HepG2 (cell line): ENCODE measurements around the gene HIBADH. TPM values are rescaled to one million over a fixed set of nuclear protein-coding genes. Genes with fewer than 3 reads are reported as not detected.

ENCODE experiments used
- ATAC-seq: fragments of 200-7000 bp; cut with Tn5 transposase; 3 replicates; pipeline ENCODE4 v1.9.1; 2020; ENCODE audit warnings: mild to moderate bottlenecking, moderate library complexity
- Bru-seq: library from RNA; stranded (reverse); fragments of 400-500 nt; gene quantifications from one replicate; lab custom pipeline; 2021; lab: Mats Ljungman, UMichigan
- BruChase-seq, 2 experiments: library from RNA; stranded (reverse); fragments of 400-500 nt; gene quantifications; one replicate each; lab custom pipeline; 2021; lab: Mats Ljungman, UMichigan
- BruUV-seq: library from RNA; stranded (reverse); fragments of 400-500 nt; replicated peaks from 2 replicates; lab custom pipeline; 2021; lab: Mats Ljungman, UMichigan
- CTCF ChIA-PET: fragments of 300-600 bp; formaldehyde crosslinking; extraction: SDS; loops from one replicate; lab custom pipeline; 2021; ENCODE audit warnings: low total read pairs, inconsistent platforms, low intra/inter-chr PET ratio; lab: Yijun Ruan, JAX
- POLR2A ChIA-PET: fragments of 350-600 bp; sonication (Branson Sonifier 250); formaldehyde crosslinking; loops from one replicate; lab custom pipeline; 2020; ENCODE audit warnings: antibody characterized with exemption, inconsistent platforms; lab: Yijun Ruan, JAX
- DNase-seq: peaks from one replicate; pipeline ENCODE4 v3.0.0-alpha.2; 2015; ENCODE audit warnings: low spot score
- FAIRE-seq: peaks from 3 replicates; lab custom pipeline; 2011; peaks lifted over from hg19 to GRCh38; lab: Jason Lieb, UNC
- H2AFZ ChIP-seq: one replicate; pipeline ENCODE4 v1.6.1; 2011; ENCODE audit warnings: low read length, inconsistent platforms
- H3K27ac ChIP-seq: fragments of 300-600 bp; 3 replicates; pipeline ENCODE4 v1.8.0; 2011; ENCODE audit warnings: mixed run types, mild to moderate bottlenecking, mixed read lengths, low read length, inconsistent platforms; ENCODE audit not compliant: insufficient read depth; ENCODE audit errors: extremely low read length
- H3K27me3 ChIP-seq, 2 experiments: fragments of 200-600 bp in 1 of 2; 2 replicates in 1 of 2; 3 replicates in 1 of 2; pipeline versions ENCODE4 v1.6.0 to v1.8.0; 2011; ENCODE audit warnings: low read length in 2 of 2, mild to moderate bottlenecking in 2 of 2, moderate library complexity in 2 of 2, inconsistent platforms in 1 of 2; ENCODE audit not compliant: insufficient read depth in 2 of 2, control insufficient read depth in 1 of 2
- H3K36me3 ChIP-seq, 2 experiments: fragments of 200-600 bp in 1 of 2; replicated peaks in 1 of 2; 2 replicates in 1 of 2; 3 replicates in 1 of 2; pipeline versions ENCODE4 v1.5.1 to v1.8.0; 2011; ENCODE audit warnings: low read length in 2 of 2, inconsistent platforms in 1 of 2; ENCODE audit not compliant: insufficient read depth in 2 of 2, control insufficient read depth in 1 of 2
- H3K4me1 ChIP-seq: 2 replicates; pipeline ENCODE4 v1.5.1; 2012; ENCODE audit warnings: low read length, inconsistent platforms; ENCODE audit not compliant: insufficient read depth
- H3K4me2 ChIP-seq: 2 replicates; pipeline ENCODE4 v1.6.0; 2011; ENCODE audit warnings: low read depth, low read length, inconsistent platforms
- H3K4me3 ChIP-seq, 3 experiments: fragments of 200-600 bp in 1 of 3; sonication (generic), shearing (Covaris generic) in 1 of 3; replicated peaks in 1 of 3; 2 replicates each; pipeline ENCODE4 v1.5.1; 2011 to 2016; ENCODE audit warnings: low read length in 3 of 3, inconsistent platforms in 2 of 3, low read depth in 2 of 3, mild to moderate bottlenecking in 2 of 3, control low read depth in 1 of 3, mixed read lengths in 1 of 3; ENCODE audit not compliant: insufficient read depth in 1 of 3
- H3K79me2 ChIP-seq: one replicate; pipeline ENCODE4 v1.6.1; 2011; ENCODE audit warnings: low read length, inconsistent platforms; ENCODE audit not compliant: insufficient read depth
- H3K9ac ChIP-seq: 2 replicates; pipeline ENCODE4 v1.6.0; 2011; ENCODE audit warnings: mild to moderate bottlenecking, low read depth, low read length, inconsistent platforms; ENCODE audit not compliant: insufficient read depth
- H3K9me3 ChIP-seq: 2 replicates; pipeline ENCODE4 v1.5.1; 2012; ENCODE audit warnings: mild to moderate bottlenecking, low read length
- H4K20me1 ChIP-seq: 2 replicates; pipeline ENCODE4 v1.6.0; 2011; ENCODE audit warnings: inconsistent platforms, mild to moderate bottlenecking, low read length, moderate library complexity; ENCODE audit not compliant: insufficient read depth
- HNF4A ChIP-seq: sonication (generic); formaldehyde crosslinking; IDR thresholded peaks from 2 replicates; pipeline ENCODE4 v1.4.0; 2020; ENCODE audit warnings: missing genetic modification reagents
- NR2F1 ChIP-seq, 2 experiments: fragments of 450-650 bp in 1 of 2; formaldehyde crosslinking in 1 of 2; IDR thresholded peaks; 2 replicates each; pipeline versions ENCODE4 v1.5.0 to v1.6.1; 2016 to 2020; ENCODE audit warnings: mild to moderate bottlenecking in 1 of 2, missing compliant biosample characterization in 1 of 2, missing genetic modification reagents in 1 of 2, moderate library complexity in 1 of 2
- PBX3 ChIP-seq: sonication (generic); formaldehyde crosslinking; IDR thresholded peaks from 2 replicates; pipeline ENCODE4 v1.8.1; 2023; ENCODE audit warnings: missing genetic modification reagents, inconsistent platforms, borderline replicate concordance
- TCF7L2 ChIP-seq: IDR thresholded peaks from 2 replicates; pipeline ENCODE4 v1.6.1; 2011; ENCODE audit warnings: mild to moderate bottlenecking, low read depth, low read length, moderate library complexity
- THYN1 ChIP-seq: sonication (generic); formaldehyde crosslinking; IDR thresholded peaks from 2 replicates; pipeline ENCODE4 v1.8.1; 2023; ENCODE audit warnings: low read depth, mild to moderate bottlenecking, moderate library complexity, missing genetic modification reagents, borderline replicate concordance
- ZFP82 ChIP-seq: sonication (generic); formaldehyde crosslinking; IDR thresholded peaks from 2 replicates; pipeline ENCODE4 v1.5.1; 2020; ENCODE audit warnings: mild to moderate bottlenecking, missing genetic modification reagents, borderline replicate concordance
- ZZZ3 ChIP-seq: sonication (generic); formaldehyde crosslinking; IDR thresholded peaks from 2 replicates; pipeline ENCODE4 v1.4.0; 2020; ENCODE audit warnings: missing genetic modification reagents, mild to moderate bottlenecking, borderline replicate concordance
- WGBS: methylation state at CpG from one replicate; pipeline ENCODE4 v1.1.6; 2017; ENCODE audit warnings: low lambda C conversion rate; 5-methylcytosine and 5-hydroxymethylcytosine counted together
- in situ Hi-C: cut with HindIII; loops from 2 replicates; pipeline ENCODE4 v1.10.0; 2017; ENCODE audit warnings: low pct_unique_long_range_greater_than_20kb; ENCODE audit not compliant: extremely low pct_ligation_motif_present
- intact Hi-C: fragments of 100-400 bp; cut with micrococcal nuclease; formaldehyde crosslinking; loops from one replicate; pipeline ENCODE4 v1.10.0; 2022; ENCODE audit not compliant: unreplicated experiment
- long read RNA-seq, 2 experiments: library from RNA in 1 of 2; library from polyadenylated mRNA in 1 of 2; stranded (forward) in 1 of 2; unstranded in 1 of 2; transcript quantifications; one replicate each; pipeline ENCODE4 v2.0.0, GENCODE V29; 2019 to 2022
- polyA minus RNA-seq, 3 experiments: library from RNA; depleted of rRNA, polyadenylated mRNA; stranded (reverse); fragments of >200 nt; gene quantifications; 2 replicates each; pipeline ENCODE4 v1.2.3, GENCODE V29; 2011; ENCODE audit warnings: low replicate concordance in 1 of 3
- polyA plus RNA-seq, 8 experiments: library from polyadenylated mRNA; depleted of rRNA in 3 of 8; stranded (reverse) in 7 of 8; unstranded in 1 of 8; fragments of >200 nt; fragmentation: Illumina TruSeq in 4 of 8; extraction: Trizol in 4 of 8; gene quantifications; 2 replicates each; pipeline versions ENCODE4 v1.2.1 to v1.2.3, GENCODE V29; 2011 to 2016; ENCODE audit warnings: low read depth in 4 of 8, missing spikeins in 1 of 8, mixed read lengths in 1 of 8; ENCODE audit not compliant: insufficient read depth in 1 of 8
- total RNA-seq, 5 experiments: library from RNA; depleted of rRNA; stranded (reverse); fragments of >200 nt; fragmentation: Illumina TruSeq; extraction: Trizol; gene quantifications; 2 replicates each; pipeline ENCODE4 v1.2.3, GENCODE V29; 2016; ENCODE audit warnings: low read depth in 1 of 5
- TF ChIP-seq, protein P1 (sequence below): sonication (generic); formaldehyde crosslinking; IDR thresholded peaks from 2 replicates; pipeline ENCODE4 v1.5.0; 2020; ENCODE audit warnings: mild to moderate bottlenecking, missing genetic modification reagents, moderate library complexity
- TF ChIP-seq, protein P2 (sequence below): sonication (generic); formaldehyde crosslinking; IDR thresholded peaks from 2 replicates; pipeline ENCODE4 v1.4.0; 2020; ENCODE audit warnings: missing genetic modification reagents

Gene HIBADH
- 59.5 and 75.2 TPM in 2 replicates for total RNA-seq (2016; rRNA removed; fragmentation: Illumina TruSeq; extraction: Trizol)
- 18.4 and 19.7 TPM in 2 replicates for total RNA-seq (2016; cell fraction: cytosol; rRNA removed; fragmentation: Illumina TruSeq; extraction: Trizol; ENCODE audit: low read depth)
- 58.9 and 80.7 TPM in 2 replicates for total RNA-seq (2016; cell fraction: insoluble cytoplasmic fraction; rRNA removed; fragmentation: Illumina TruSeq; extraction: Trizol)
- total RNA-seq (2016; cell fraction: membrane; rRNA removed; fragmentation: Illumina TruSeq; extraction: Trizol) = 28.1 and 29.5 TPM in 2 replicates
- 35.3 and 35.9 TPM in 2 replicates for total RNA-seq (2016; cell fraction: nucleus; rRNA removed; fragmentation: Illumina TruSeq; extraction: Trizol)
- 38.3 and 49.9 TPM in 2 replicates for polyA plus RNA-seq (2011; rRNA removed)
- polyA plus RNA-seq (2011; cell fraction: cytosol; rRNA removed) = 33.7 and 40.2 TPM in 2 replicates
- polyA plus RNA-seq (2011; cell fraction: nucleus; rRNA removed) = 11.1 and 14.5 TPM in 2 replicates
- 25.4 and 35.3 TPM in 2 replicates for polyA plus RNA-seq (2012)
- polyA plus RNA-seq (2016; cell fraction: cytosol; fragmentation: Illumina TruSeq; extraction: Trizol; ENCODE audit: low read depth) = 9.2 and 10.5 TPM in 2 replicates
- polyA plus RNA-seq (2016; cell fraction: insoluble cytoplasmic fraction; fragmentation: Illumina TruSeq; extraction: Trizol; ENCODE audit: low read depth) = 92.1 and 102 TPM in 2 replicates
- 20.4 and 23.5 TPM in 2 replicates for polyA plus RNA-seq (2016; cell fraction: membrane; fragmentation: Illumina TruSeq; extraction: Trizol; ENCODE audit: low read depth)
- 41.6 and 44.3 TPM in 2 replicates for polyA plus RNA-seq (2016; cell fraction: nucleus; fragmentation: Illumina TruSeq; extraction: Trizol; ENCODE audit: insufficient read depth, low read depth)
- 16.6 and 21.9 TPM in 2 replicates for polyA minus RNA-seq (2011; rRNA and poly(A)+ RNA removed; ENCODE audit: low replicate concordance)
- polyA minus RNA-seq (2011; cell fraction: cytosol; rRNA and poly(A)+ RNA removed) = 15.9 and 16.9 TPM in 2 replicates
- 23.2 and 25.1 TPM in 2 replicates for polyA minus RNA-seq (2011; cell fraction: nucleus; rRNA and poly(A)+ RNA removed)
- Bru-seq, nascent RNA = percentile 72 among the genes with signal in this experiment
- BruChase-seq, experiment 1, labeled RNA remaining after a 6-hour chase = percentile 51 among the genes with signal in this experiment
- BruChase-seq, experiment 2, labeled RNA remaining after a 2-hour chase = percentile 59 among the genes with signal in this experiment
- long read RNA-seq, experiment 1, transcript HIBADH-201 (8 exons, 1,990 nt) = major isoform, 61 of 87 reads
- long read RNA-seq, experiment 1, partial matches to known transcripts = 1 of 87 reads
- long read RNA-seq, experiment 1, other reads (novel, unspliced or antisense) = 25 of 87 reads
- long read RNA-seq, experiment 2, transcript HIBADH-201 (8 exons, 1,990 nt) = major isoform, 17 of 57 reads
- long read RNA-seq, experiment 2, partial matches to known transcripts = 9 of 57 reads
- long read RNA-seq, experiment 2, other reads (novel, unspliced or antisense) = 31 of 57 reads

DNA sequence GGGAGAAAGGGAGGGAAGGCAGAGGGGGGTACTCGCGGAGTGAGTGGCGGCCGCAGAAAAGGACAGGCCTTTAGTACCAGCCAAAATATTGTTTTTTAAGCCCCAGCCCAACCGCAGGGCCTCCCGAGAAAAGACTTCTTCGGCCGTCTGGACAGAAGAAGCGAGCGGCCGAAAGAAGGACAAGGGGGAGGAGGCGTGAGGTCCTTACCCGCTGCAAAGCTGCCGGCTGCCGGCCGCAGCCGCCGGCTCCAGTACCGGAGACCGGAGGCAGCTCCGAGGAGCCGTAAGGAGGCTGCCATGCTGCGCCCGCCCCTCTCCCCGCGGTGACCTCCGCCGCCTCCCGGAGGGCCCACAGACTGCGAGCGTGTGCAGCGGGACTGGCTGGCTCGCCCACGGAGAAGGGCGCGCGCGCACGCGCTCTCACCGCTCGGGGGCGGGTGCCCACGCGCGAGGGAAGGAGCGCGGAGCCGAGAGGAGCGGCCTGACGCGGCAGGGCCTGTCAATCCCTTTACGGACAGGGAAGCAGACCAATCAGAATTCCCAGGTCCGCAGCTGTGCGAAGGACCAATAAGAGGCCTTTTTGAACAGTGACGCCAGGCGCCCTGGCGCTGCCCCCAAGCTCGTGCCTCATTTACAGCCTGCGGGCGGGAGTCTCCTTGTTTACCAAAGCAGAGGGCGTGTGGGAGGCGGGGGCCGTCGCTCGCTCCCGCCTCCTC, at the start of gene HIBADH:
Gene HIBADH (minus strand): TSS at position 394 of the 716 bp plus-strand sequence. CDS start 95 bp downstream, at position 299.
- in situ Hi-C loops = no loop called here
- peak; percentile 93 for FAIRE-seq
- peak within 1 kb of the TSS; percentile 83 to 100 (median 87) for H3K4me3 ChIP-seq
- peak; percentile 97 for ATAC-seq
- CTCF ChIA-PET = interaction anchor here (1.1 kb wide), 1 partner anchor 122 kb away, joined by 4 read pairs; no protein-coding TSS in a partner anchor
- peak within 1 kb of the TSS; percentile 97 for H2AFZ ChIP-seq
- peaks cover 33% of the 10 kb centered on the region for H3K4me1 ChIP-seq
- BruUV-seq = no TSS peak
- no peaks in the 10 kb centered on the region for H4K20me1 ChIP-seq
- H3K4me2 ChIP-seq = peak within 1 kb of the TSS; percentile 81
- no peaks in the 10 kb centered on the region; a peak in 1 of 5 replicates for H3K27me3 ChIP-seq
- H3K27ac ChIP-seq = peak within 1 kb of the TSS; percentile 91
- intact Hi-C loops = loop anchor here (1.0 kb wide), 1 partner anchor 78 kb away; the partner anchor contains the start of gene TAX1BP1
- H3K36me3 ChIP-seq = no peaks in the 10 kb centered on the region
- WGBS = 3% methylated on average over 12 of the region's 67 CpGs
- DNase-seq = peak; percentile 98
- no peaks in the 10 kb centered on the region for H3K9me3 ChIP-seq
- peaks cover 22% of the 10 kb centered on the region for H3K79me2 ChIP-seq
- peak within 1 kb of the TSS; percentile 91 for H3K9ac ChIP-seq
- POLR2A ChIA-PET = interaction anchor here (0.6 to 3.2 kb wide), 19 partner anchors 8 to 136 kb away, joined by 3 to 58 read pairs (median 5); partner anchors contain the start of gene TAX1BP1
- TF ChIP-seq HNF4A (CRISPR knock-in tag) = peak; percentile 49
- peak; percentile 99; the same call in 1 of the 2 replicates for TF ChIP-seq PBX3 (CRISPR knock-in tag)
- TF ChIP-seq, protein P1, sequence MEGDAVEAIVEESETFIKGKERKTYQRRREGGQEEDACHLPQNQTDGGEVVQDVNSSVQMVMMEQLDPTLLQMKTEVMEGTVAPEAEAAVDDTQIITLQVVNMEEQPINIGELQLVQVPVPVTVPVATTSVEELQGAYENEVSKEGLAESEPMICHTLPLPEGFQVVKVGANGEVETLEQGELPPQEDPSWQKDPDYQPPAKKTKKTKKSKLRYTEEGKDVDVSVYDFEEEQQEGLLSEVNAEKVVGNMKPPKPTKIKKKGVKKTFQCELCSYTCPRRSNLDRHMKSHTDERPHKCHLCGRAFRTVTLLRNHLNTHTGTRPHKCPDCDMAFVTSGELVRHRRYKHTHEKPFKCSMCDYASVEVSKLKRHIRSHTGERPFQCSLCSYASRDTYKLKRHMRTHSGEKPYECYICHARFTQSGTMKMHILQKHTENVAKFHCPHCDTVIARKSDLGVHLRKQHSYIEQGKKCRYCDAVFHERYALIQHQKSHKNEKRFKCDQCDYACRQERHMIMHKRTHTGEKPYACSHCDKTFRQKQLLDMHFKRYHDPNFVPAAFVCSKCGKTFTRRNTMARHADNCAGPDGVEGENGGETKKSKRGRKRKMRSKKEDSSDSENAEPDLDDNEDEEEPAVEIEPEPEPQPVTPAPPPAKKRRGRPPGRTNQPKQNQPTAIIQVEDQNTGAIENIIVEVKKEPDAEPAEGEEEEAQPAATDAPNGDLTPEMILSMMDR (CRISPR knock-in tag) = peak; percentile 53
- TF ChIP-seq, protein P2, sequence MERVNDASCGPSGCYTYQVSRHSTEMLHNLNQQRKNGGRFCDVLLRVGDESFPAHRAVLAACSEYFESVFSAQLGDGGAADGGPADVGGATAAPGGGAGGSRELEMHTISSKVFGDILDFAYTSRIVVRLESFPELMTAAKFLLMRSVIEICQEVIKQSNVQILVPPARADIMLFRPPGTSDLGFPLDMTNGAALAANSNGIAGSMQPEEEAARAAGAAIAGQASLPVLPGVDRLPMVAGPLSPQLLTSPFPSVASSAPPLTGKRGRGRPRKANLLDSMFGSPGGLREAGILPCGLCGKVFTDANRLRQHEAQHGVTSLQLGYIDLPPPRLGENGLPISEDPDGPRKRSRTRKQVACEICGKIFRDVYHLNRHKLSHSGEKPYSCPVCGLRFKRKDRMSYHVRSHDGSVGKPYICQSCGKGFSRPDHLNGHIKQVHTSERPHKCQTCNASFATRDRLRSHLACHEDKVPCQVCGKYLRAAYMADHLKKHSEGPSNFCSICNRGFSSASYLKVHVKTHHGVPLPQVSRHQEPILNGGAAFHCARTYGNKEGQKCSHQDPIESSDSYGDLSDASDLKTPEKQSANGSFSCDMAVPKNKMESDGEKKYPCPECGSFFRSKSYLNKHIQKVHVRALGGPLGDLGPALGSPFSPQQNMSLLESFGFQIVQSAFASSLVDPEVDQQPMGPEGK (CRISPR knock-in tag) = peak; percentile 95
- TF ChIP-seq ZZZ3 = no peak
- TF ChIP-seq TCF7L2 = no peak
- no peak for TF ChIP-seq ZFP82
- no peak for TF ChIP-seq THYN1 (CRISPR knock-in tag)
- 0 out of 4 replicates have a peak, but pooled peaks of 1 of the 2 experiments have one; percentile 17 for TF ChIP-seq NR2F1 (CRISPR knock-in tag; IDR thresholded peaks at IDR 0.05)
